ENCODE measurements around the gene WFDC1. TPM values are rescaled to one million over a fixed set of nuclear protein-coding genes. Genes with fewer than 3 reads are reported as not detected.
A peak's percentile ranks its signal among the peaks of the same experiment; 100 is the strongest.

The WFDC1 gene
- total RNA-seq, 1 experiment from 2014 or later, result not detected

- Histone ChIP-seq H3K4me3 (ENCODE audit: low read depth, low read length) (no peak overlapping the region), H3K9me3 (no peaks in the 10 kb centered on the region), H3K4me1 (peaks cover 6% of the 10 kb centered on the region), H3K27me3 (replicated peaks; ENCODE audit: control insufficient read depth, insufficient read depth, low read length) (0 out of 2 replicates have a peak, but pooled peaks cover 1% of the 10 kb centered on the region), H3K36me3 (ENCODE audit: control insufficient read depth, insufficient read depth, low read length) (no peaks in the 10 kb centered on the region)
- TF ChIP-seq, protein P1, sequence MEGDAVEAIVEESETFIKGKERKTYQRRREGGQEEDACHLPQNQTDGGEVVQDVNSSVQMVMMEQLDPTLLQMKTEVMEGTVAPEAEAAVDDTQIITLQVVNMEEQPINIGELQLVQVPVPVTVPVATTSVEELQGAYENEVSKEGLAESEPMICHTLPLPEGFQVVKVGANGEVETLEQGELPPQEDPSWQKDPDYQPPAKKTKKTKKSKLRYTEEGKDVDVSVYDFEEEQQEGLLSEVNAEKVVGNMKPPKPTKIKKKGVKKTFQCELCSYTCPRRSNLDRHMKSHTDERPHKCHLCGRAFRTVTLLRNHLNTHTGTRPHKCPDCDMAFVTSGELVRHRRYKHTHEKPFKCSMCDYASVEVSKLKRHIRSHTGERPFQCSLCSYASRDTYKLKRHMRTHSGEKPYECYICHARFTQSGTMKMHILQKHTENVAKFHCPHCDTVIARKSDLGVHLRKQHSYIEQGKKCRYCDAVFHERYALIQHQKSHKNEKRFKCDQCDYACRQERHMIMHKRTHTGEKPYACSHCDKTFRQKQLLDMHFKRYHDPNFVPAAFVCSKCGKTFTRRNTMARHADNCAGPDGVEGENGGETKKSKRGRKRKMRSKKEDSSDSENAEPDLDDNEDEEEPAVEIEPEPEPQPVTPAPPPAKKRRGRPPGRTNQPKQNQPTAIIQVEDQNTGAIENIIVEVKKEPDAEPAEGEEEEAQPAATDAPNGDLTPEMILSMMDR (IDR thresholded peaks at IDR 0.05; ENCODE audit: insufficient read depth in 1 of 2, low read depth in 1 of 2, low read length in 1 of 2, severe bottlenecking in 1 of 2, unreplicated experiment in 1 of 2), result no peak
- Mint-ChIP-seq H3K36me3 (ENCODE audit: insufficient read depth, unreplicated experiment) (no peaks in the 10 kb centered on the region), H3K9me3 (ENCODE audit: unreplicated experiment) (no peaks in the 10 kb centered on the region), H3K4me1 (ENCODE audit: low read depth, unreplicated experiment) (no peaks in the 10 kb centered on the region), H3K27me3 (ENCODE audit: insufficient read depth, unreplicated experiment) (peaks cover under 1% of the 10 kb centered on the region), H3K4me3 (ENCODE audit: unreplicated experiment) (no peak overlapping the region), H3K27ac (ENCODE audit: unreplicated experiment) (no peak overlapping the region)
- intact Hi-C loops (cut with micrococcal nuclease; ENCODE audit: unreplicated experiment), result loop anchor here (10.0 kb wide), 1 partner anchor 94 kb away; the partner anchor contains the start of gene ATP2C2
- BruUV-seq (replicated peaks), result no TSS peak
- ChIA-PET CTCF (no interaction called here), POLR2A (no interaction called here)
- DNase-seq, result no peak
Measured at GRCh38 chr16:84270531-84270930, 24.1 kb upstream of the WFDC1 start.

DNA sequence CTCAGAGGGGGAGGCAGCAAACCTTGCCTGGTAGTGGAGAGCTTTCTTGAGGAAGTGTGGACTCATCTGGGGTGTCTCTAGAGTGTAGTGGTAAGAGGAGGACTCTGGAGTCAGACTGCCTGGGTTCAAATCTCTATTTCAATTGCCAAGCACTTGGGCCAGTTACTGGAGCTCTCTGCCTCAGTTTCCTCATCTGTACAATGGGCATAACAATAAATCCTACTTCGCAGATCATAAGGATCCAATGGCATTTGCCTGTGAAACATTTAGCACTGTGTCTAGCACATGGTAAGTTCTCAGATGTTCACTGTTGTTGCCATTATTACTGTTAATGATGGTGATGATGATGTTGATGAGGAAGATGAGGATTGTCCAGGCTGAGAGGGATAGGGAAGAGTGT is 23.6 kb upstream of the WFDC1 start:
- H3K4me1 ChIP-seq, result peaks cover 6% of the 10 kb centered on the region
- no peak for DNase-seq
- no peak overlapping the region for H3K4me3 ChIP-seq (ENCODE audit: low read depth, low read length)
- Mint-ChIP-seq H3K36me3 (ENCODE audit: insufficient read depth, unreplicated experiment) (no peaks in the 10 kb centered on the region), H3K27ac (ENCODE audit: unreplicated experiment) (no peak overlapping the region), H3K27me3 (ENCODE audit: insufficient read depth, unreplicated experiment) (peaks cover 4% of the 10 kb centered on the region), H3K4me3 (ENCODE audit: unreplicated experiment) (no peak overlapping the region), H3K4me1 (ENCODE audit: low read depth, unreplicated experiment) (no peaks in the 10 kb centered on the region), H3K9me3 (ENCODE audit: unreplicated experiment) (no peaks in the 10 kb centered on the region)
- H3K9me3 ChIP-seq, result no peaks in the 10 kb centered on the region
- CTCF ChIA-PET, result no interaction called here
- TF ChIP-seq, protein P1 (IDR thresholded peaks at IDR 0.05; ENCODE audit: insufficient read depth in 1 of 2, low read depth in 1 of 2, low read length in 1 of 2, severe bottlenecking in 1 of 2, unreplicated experiment in 1 of 2), result no peak
- 0 out of 2 replicates have a peak, but pooled peaks cover 1% of the 10 kb centered on the region for H3K27me3 ChIP-seq (replicated peaks; ENCODE audit: control insufficient read depth, insufficient read depth, low read length)
- POLR2A ChIA-PET, result no interaction called here
- intact Hi-C loops (cut with micrococcal nuclease; ENCODE audit: unreplicated experiment), result loop anchor here (10.0 kb wide), 1 partner anchor 94 kb away; the partner anchor contains the start of gene ATP2C2
- H3K36me3 ChIP-seq (ENCODE audit: control insufficient read depth, insufficient read depth, low read length), result no peaks in the 10 kb centered on the region
- BruUV-seq (replicated peaks), result no TSS peak

DNA sequence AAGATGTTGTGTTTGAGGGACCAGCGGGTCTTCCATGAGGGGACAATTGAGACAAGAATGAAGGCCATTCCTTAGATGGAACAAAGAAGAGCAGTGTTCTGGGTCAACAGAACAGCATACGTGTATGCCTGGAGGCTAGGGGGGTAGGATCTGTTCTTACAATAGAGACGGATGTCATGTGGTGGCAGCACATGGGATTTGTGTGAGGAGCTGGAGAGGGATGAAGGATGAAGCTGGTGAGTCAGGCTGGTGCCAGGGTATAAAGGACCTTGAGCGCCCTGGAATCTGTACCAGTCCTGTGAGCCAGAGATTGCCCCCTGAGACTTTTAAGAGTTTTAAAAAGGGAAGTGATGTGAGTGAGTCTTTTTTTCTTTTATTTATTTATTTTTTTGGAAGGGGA is 22.8 kb upstream of the WFDC1 start:
- H3K36me3 Mint-ChIP-seq (ENCODE audit: insufficient read depth, unreplicated experiment), result no peaks in the 10 kb centered on the region
- Histone ChIP-seq H3K4me3 (ENCODE audit: low read depth, low read length) (no peak overlapping the region), H3K9me3 (no peaks in the 10 kb centered on the region), H3K36me3 (ENCODE audit: control insufficient read depth, insufficient read depth, low read length) (no peaks in the 10 kb centered on the region), H3K27me3 (replicated peaks; ENCODE audit: control insufficient read depth, insufficient read depth, low read length) (0 out of 2 replicates have a peak, but pooled peaks cover 1% of the 10 kb centered on the region), H3K4me1 (peaks cover 6% of the 10 kb centered on the region)
- no peaks in the 10 kb centered on the region for H3K9me3 Mint-ChIP-seq (ENCODE audit: unreplicated experiment)
- TF ChIP-seq, protein P1 (IDR thresholded peaks at IDR 0.05; ENCODE audit: insufficient read depth in 1 of 2, low read depth in 1 of 2, low read length in 1 of 2, severe bottlenecking in 1 of 2, unreplicated experiment in 1 of 2), result no peak
- peak in 1 of 2 experiments; percentile 24 for DNase-seq
- no TSS peak for BruUV-seq (replicated peaks)
- H3K4me3 Mint-ChIP-seq (ENCODE audit: unreplicated experiment), result no peak overlapping the region
- peaks cover 4% of the 10 kb centered on the region for H3K27me3 Mint-ChIP-seq (ENCODE audit: insufficient read depth, unreplicated experiment)
- intact Hi-C loops (cut with micrococcal nuclease; ENCODE audit: unreplicated experiment), result loop anchor here (10.0 kb wide), 1 partner anchor 93 kb away; the partner anchor contains the start of gene ATP2C2
- no peaks in the 10 kb centered on the region for H3K4me1 Mint-ChIP-seq (ENCODE audit: low read depth, unreplicated experiment)
- ChIA-PET POLR2A (no interaction called here), CTCF (no interaction called here)
- H3K27ac Mint-ChIP-seq (ENCODE audit: unreplicated experiment), result no peak overlapping the region

Data from Caco-2 (cell line).